ENCODE data around the gene CDKN3.

The CDKN3 gene, protein sequence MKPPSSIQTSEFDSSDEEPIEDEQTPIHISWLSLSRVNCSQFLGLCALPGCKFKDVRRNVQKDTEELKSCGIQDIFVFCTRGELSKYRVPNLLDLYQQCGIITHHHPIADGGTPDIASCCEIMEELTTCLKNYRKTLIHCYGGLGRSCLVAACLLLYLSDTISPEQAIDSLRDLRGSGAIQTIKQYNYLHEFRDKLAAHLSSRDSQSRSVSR

DNA sequence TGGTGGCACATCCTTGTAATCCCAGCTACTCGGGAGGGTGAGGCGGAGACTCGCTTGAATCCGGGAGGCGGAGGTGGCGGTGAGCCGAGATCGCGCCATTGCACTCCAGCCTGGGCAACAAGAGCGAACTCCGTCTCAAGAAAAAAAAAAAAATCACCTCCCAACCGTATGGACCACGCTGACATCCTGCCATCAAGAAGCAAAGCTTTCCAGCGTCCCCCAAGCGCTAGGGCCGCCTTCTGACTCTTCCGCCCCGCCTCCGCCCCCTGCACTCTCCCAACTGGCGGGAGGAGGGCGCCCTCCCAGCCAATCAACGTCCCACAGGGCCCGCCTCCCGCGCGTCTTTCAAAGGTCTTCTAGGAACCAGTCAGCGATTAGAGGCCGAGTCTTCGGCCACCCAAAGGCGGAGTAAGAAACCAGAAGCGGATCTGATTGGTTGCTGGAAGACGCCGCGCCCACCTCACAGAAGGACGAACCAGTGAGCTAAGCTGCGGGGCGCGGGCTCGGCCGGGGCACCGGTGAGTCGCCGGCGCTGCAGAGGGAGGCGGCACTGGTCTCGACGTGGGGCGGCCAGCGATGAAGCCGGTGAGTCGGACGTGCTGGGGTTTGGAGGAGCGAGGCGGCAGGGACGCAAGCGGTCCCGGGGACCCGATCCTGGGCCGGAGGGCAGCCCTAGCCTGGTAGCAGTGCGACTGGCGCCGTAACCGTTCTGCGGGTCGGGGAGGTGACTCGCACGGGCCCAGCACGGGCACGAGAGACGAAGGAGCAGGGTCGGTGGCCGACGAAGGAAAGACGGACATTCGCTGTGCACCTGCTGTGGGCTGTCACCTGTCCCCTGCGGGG lies at the start of gene CDKN3:
CDKN3 (plus strand) TSS at position 515 of the 843 bp plus-strand sequence; CDS start at position 577, 62 bp downstream.
- DNase-seq = peak; percentile 100

DNA sequence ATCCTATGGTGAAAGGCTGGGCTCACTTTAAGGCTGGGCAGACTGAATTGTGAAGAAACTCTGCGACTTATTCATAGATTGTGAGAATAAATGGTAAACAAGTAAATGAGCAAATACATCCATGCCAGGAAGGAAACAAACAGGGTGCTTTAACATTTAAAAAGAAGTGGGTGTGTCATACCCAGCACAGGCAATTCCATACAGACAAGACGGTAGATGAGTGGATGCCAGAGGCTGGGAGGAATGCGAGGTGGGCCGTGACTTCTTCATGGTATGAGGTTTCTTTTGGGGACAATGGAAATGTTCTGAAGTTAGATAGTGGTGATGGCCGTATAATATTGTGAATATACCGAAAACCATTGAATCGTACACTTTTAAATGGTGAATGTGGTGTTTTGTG lies 49.8 kb upstream of the CDKN3 start:
- DNase-seq = no peak

DNA sequence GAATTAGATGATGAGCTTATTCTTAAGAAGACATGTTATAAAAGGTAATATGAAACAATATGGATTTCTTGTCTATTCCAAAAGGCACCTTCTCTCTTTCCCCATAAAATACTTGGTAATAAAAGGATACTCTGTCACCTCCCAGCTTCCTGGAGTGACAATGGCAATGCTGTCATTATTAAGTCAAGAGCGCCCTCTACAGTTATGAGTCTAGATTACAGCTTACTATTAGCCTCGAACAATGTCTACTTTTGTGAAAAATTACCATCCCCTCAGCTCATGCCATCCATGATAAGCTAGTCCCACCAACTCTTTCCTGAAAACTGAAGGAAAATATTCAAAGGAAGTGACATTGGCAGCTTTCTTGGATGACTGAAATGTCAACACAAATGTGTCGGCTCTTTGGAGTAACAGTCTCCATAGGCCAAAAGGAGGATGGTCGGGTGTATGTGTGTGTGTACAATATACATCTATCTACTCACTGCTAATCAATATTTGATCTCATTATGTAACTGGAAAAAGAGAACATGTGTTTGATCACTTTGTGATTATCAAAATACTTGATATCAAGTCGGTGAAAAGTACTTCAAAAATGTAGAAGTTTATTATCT lies 48.7 kb upstream of the CDKN3 start:
- DNase-seq = peak; percentile 55 to 82

DNA sequence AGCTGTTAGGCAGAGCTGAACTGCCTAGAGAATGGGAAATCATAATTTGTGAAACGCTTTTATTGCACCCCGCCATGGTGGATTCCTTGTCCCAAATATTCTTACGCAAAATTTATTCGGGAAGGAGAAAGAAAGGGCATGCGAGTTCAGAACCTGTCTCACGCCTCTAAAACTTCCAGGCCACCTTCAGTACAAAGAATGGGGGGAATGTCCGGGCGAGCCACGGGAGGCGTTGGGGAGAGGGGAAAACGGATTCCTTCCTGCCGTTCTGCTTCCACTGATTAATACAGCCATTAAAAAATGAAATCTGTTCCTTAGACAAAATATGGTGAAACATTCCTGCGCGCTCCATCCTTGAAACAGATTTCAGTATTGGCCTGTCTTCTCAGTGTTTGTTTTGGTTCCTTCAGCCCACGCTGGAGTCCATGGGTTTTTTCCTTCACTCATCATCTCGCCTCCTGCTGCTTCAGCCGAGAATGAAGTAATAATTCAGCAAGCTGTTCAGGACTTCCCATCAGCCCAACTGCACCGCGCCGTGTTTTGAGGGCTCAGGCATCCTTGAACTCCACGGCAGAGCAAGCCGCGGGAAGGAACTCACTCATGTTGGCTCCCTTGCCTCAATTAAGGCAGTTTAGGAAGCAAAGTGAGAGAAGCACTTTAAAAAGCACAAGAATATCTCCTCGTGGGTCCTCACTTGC lies 47.7 kb upstream of the CDKN3 start:
- no peak for DNase-seq

DNA sequence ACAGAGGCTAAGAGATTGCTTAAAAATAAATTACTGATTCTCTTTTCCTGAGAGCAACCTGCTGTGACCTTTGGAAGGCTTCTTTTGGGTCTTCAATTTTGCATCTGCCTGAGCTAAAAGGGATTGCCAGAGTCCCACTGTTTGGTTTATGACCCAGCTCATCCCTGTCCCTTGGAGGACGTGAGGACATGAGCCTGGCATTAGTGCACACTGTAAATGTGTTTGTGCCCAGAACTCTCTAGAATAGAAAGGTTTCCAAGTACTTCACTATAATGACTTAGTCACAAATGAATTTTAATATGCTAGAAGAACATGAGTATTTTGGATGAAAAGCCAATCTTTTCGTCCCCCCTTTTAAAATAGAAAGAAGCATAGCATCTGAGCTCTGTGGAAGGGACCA lies 47.1 kb upstream of the CDKN3 start:
- DNase-seq = no peak

DNA sequence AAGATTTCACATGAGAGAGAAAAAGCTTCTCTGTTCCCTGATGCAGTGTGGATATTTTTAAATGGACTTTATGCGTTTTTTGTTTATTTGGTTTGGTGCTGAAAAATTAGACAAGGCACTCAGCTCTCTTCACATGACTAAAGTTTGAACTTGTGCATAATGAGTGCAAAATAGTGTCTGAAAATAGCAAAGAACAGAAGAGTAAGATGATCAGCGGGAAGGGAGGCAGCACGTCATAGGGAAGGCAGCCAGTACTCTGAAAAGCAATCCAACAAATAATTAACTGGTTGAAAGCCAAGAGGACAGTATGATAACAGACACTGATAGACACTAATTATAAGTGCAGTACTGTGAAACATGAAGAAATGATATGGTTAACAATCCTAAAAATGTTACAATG lies 46.6 kb upstream of the CDKN3 start:
- DNase-seq = no peak

DNA sequence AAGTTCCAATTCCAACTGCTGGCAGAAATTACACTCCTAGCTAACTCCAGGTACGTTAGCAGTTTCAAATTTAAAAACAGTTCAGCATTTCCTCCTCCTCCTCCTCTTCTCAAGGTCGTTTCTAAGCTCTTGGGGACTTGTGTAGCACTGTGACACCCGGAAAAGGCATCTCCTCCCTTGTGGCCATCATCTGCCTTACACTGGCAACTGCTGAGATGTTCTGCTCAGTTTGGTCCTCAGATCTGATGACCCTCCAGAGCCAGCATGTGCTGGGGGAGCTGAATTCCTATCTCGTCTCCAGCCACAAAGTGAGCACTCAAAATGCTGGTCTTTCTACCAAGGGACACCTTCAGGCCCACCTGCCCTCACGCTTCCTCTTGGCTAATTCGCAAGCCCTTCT lies 43.5 kb upstream of the CDKN3 start:
- no peak for DNase-seq

DNA sequence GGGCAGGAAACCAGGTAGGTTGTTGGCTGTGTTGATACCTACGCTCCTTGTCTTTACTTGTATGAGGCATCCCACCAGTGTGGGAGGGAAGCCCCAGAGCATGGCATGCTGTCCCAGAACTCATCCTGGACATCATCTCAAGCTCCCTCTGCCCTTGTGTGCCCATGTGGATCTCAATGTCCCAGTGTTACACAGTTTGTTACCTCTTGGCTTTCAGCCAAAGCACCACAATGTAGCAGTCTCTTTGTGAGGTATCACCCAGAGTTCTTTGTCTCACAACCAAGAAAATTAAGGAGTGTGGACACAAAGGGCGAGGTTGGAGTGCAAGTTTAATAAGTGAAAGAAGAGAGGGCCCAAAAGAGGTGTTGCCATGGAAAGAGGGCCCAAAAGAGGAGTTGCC lies 43.1 kb upstream of the CDKN3 start:
- DNase-seq = no peak

DNA sequence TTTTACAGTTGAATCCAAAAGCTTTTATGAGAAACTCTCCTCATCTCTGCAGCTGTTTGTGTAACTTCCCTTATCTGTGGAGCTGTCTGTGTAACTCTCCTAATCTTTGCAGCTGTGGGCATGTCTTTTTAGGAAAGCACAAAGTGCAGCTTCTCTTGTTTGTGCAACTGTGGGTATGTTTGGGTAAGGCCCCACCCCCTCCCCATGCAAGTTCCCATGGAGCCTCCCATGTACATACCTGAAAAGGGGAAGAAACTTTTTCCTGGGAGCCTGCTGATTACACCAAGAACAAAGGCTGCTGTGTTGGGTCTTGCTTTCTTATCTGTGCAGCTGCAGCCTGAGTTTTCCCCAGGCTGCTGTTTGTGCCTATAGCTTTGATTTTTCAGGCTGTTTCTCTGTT lies 42.7 kb upstream of the CDKN3 start:
- DNase-seq = no peak

DNA sequence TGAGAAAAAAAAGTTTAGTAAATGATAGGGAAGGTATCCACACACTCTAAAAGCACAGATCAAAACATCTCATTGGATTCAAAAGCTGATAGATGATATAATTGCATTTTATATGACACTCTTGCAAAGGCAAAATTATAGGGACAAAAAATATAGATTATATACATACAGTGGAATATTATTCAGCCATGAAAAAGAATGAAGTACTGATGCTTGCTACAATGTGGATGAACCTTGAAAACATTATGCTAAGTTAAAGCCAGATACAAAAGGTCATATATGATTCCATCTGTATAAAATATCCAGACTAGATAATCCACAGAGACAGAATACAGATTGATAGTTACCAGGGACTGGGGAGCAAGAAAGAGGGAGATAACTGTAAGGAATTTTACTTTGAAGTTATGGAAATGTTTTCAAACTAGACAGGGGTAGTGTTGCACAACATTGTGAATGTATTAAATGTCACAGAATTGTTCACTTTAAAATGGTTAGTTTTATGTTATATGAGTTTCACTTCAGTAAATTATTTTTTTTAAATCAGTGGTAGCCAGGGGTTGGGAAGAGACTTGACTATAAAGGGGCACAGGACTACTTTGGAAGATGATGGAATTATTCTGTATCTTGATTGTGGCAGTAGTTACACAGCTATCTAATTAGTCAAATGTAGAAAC lies 41.7 kb upstream of the CDKN3 start:
- no peak for DNase-seq

DNA sequence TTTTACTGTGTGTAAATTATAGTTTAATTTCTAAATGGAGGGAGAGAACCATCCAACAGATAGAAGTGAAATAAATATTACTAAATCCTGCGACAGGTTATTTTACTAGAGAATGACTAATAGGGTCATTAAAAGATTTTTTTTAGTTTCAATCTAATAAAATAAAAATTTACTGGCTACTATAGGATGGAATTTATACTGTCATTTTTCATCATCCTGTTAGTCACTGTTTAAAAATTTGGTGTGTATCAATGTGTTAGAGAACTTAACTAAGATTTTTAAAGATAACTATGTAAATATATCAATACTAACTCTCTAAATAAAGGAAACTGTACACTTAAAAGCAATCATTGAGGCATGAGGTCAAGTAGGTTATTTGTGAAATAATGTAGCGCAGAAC lies 41.1 kb upstream of the CDKN3 start:
- no peak for DNase-seq

DNA sequence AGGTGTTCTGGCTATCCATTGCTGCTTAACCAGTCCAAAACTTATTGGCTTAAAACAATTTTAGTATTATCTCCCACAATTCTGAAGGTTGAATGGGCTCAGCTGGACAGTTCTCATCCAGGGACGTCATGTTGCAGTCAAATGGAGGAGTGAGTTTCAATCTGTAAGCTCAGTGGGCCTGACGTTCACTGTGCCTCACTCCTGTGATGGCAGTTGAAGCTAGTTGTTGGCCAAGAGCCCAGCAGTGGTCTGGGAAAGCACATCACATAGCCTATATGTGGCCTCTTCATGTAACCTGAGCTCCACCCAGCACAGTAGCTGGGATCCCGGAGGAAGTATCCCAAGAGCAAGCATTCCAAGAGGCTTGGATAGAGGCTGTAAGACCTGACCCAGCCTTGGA lies 40.6 kb upstream of the CDKN3 start:
- no peak for DNase-seq

DNA sequence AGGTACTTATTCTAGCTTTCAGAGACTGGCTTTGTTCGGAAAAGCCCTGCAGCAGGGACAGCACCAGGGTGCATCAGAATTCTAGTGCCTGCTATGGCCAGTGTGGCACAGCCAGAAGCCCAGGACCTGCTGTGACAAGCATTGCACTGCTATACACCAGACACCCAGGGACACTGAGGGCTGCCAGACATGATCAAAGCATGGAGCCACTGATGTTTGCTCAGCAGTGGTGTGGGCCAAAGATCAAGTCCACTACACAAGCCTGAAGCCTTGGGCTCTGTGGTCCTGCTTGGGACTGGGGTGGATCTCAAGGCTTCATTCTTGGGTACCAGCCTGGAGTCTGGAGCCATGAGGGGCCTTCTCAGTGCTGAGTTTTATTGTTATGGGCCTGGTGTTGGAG lies 36.1 kb upstream of the CDKN3 start:
- DNase-seq = no peak

DNA sequence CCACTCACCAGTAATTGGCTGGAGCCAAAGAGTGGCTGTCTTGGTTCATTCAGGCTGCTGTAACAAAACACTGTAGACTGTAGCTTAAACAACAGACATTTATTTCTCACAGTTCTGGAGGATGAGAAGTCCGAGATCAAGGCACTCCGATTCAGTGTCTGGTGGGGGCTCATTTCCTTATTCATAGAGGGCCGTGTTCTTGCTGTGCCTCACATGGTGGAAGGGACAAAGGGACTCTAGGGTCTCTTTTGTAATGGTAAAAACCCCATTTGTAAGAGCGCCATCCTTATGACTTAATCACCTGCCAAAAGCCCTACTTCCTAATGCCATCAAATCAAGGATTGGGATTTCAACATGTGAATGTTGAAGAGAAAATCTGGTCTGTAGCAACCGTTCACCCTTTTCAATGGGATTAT lies 34.7 kb upstream of the CDKN3 start:
- no peak for DNase-seq

DNA sequence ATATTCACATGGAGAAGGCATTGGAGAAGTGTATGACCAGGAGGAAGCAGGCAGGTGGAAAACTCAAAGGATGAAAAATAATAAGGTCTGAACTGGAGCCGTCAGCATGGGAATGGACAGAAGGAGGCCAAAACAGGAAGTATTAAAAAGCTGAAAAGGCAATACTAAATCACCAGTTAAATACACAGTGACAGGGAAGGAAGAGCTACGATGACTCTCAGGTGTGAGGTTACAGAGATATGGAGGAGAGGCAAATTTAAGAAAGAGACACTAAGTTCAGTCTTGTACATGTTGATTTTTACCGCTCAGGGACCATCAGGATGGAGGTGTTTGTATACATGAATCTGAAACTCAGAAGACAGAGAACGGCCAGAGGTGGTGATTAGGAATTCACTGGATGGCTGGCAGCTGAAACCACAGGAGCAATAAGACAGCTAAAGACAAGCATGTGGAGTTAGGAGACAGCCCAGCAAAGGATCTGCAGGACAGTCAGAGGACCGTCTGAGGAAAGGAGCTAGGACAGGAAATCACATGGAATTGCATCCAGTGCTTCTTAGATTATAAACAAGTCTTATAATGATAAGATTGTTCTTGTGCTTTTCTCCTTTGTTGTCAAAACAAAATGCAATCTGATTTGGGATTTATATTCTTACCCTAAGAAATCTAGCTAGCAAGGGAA lies 33.9 kb upstream of the CDKN3 start:
- no peak for DNase-seq

DNA sequence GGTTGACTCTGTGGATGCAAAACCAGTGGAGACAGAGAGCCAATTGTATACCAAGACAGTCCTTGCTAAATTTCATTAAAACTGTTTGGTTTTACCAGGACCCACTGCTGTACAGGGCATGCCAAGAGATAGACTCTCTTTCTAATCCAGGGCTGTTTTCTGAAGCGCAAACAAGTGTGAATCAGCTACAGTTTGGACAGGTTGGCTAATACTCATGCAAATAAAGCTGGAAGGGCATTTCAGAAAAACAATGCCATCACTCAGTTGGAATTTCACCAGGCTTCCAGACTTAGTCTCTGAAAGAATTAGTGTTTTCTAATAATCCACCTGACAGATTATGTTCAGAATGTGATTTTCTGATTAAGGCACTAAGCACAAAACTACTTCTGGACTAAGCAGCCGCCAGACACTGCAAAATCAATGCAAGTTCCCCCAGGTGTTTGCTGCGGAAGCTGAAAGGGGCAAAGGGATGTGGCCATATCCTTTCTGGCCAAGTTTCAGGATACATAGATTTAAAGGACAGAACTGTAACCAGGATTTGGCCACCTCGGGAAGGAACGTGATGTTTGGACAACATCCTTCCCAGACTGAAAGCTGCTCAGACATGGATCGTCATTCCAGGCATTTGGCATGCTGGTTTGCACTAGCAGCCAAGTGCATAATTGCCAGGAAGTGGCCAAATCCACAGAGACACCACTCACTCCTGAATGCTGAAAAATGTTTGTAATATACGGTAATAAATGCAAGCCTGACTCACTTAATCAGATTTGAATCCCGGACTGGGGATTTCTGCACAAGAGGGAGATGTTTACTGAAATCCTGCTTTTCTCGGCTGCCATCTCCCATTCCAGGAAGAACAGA lies 32.0 kb upstream of the CDKN3 start:
- DNase-seq = no peak

DNA sequence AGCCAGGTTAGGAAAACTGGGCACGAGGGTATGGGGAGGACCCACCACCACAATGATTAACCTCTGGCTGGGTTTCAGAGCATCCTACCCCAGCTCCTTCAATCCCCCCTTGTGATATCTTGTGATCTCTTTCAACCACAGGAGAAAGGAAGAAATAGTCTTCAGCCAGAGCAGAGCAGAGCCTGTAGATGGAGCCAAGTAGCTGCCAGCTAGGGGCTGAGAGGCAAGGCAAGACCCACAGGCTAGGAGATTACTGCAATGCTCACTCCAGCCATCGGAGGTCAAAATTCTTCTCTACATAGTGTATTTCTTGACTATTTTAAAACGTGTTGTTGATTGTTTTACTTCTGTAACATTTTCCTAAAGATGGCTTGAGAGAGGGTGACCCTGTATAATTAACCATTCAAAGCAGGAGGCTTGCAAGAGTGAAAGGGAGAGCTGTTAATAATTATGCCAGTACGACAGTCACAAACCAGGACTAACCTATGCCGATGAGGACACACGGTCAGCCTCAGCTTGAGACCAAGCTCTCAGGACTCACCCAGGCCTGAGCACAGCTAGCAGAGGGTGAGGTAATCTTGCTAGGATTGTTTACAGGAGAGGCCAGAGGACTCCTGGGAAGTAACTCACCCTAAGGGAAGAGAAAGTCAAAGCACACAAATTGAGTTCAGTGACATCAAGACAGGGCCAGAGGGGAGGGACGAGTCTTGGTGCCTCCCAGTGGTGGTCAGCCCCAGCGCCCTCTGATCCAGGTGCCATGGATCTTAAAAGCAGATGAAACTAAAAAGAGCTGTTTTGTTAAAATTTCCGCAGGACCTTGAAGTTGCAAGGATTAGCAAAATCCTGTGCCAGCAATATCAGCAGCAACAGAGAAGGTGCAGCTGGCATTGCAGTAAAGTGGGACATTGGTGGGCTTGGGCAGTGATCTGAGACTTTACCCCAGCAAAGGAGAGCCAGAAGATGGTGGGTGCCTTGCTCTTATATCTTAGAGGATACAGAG lies 29.8 kb upstream of the CDKN3 start:
- DNase-seq = peak; percentile 55 to 80

DNA sequence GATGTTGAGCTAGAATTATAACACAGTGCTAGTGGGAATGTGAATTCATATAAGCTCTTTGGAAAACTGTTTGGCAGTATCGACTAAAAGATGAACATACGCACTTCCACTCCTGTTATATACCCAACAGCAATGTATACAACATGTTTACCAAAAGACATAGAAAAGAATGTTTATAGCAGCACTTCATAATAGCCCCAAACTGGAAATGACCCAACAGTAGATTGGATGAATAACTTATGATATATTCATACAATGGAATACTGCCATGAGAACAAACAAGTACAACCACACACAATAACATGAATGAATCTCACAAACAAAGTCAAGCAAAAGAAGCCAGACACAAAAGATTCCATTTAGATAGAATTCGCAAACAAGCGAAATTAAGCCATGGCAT lies 28.5 kb upstream of the CDKN3 start:
- no peak for DNase-seq

DNA sequence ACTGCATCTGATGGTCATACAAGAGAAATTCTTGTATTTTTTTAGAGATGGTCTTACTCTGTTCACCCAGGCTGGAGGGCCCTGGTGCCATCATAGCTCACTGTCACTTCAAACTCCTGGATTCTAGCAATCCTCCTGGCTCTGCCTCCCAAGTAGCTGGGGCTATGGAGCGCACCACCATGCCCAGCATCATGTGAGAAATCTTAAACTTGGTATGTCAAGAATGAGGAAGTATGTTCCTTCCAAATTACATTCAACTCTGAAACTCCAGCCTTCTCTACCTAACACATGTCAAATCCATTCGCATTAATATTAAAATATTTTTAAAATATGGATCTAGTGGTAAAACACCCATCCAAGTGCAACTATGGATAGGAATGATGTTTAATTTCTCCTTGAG lies 27.5 kb upstream of the CDKN3 start:
- no peak for DNase-seq
